ENCODE measurements around the gene PGLYRP3.
"Not testable (repeated sequence)": the region's sequence is repeated elsewhere in the genome, so short reads cannot be mapped to it uniquely, and the experiment has no call there.

The PGLYRP3 gene

GRCh38 chr1:153337980-153338853, 25.5 kb upstream of the PGLYRP3 start:
- H3K4me1 ChIP-seq (ENCODE audit: control insufficient read depth, insufficient read depth, low read length) = no peaks in the 10 kb centered on the region; the same call in 1 of the 2 replicates
- H3K36me3 ChIP-seq (ENCODE audit: control insufficient read depth, insufficient read depth, low read length) = no peaks in the 10 kb centered on the region
- no peak overlapping the region for H3K4me3 ChIP-seq (ENCODE audit: low read depth, low read length)
- no peaks in the 10 kb centered on the region for H3K9me3 ChIP-seq (ENCODE audit: control insufficient read depth, insufficient read depth, low read depth, low read length)
- H3K27me3 ChIP-seq (ENCODE audit: control insufficient read depth, insufficient read depth, low read length) = peaks cover 11% of the 10 kb centered on the region
- H3K27ac ChIP-seq (ENCODE audit: low read depth, low read length) = no peak overlapping the region
- H3K9ac ChIP-seq (ENCODE audit: low read length) = no peak overlapping the region

- Histone ChIP-seq H3K27ac (ENCODE audit: low read depth, low read length) (no peak overlapping the region), H3K9ac (ENCODE audit: low read length) (no peak overlapping the region), H3K4me1 (ENCODE audit: control insufficient read depth, insufficient read depth, low read length) (no peaks in the 10 kb centered on the region), H3K36me3 (ENCODE audit: control insufficient read depth, insufficient read depth, low read length) (no peaks in the 10 kb centered on the region), H3K9me3 (ENCODE audit: control insufficient read depth, insufficient read depth, low read depth, low read length) (no peaks in the 10 kb centered on the region), H3K4me3 (ENCODE audit: low read depth, low read length) (no peak overlapping the region), H3K27me3 (ENCODE audit: control insufficient read depth, insufficient read depth, low read length) (peaks cover 11% of the 10 kb centered on the region)
Observed at GRCh38 chr1:153336650-153337049, 23.9 kb upstream of the PGLYRP3 start.

GRCh38 chr1:153333902-153334301, 21.1 kb upstream of the PGLYRP3 start:
- Histone ChIP-seq H3K9ac (ENCODE audit: low read length) (no peak overlapping the region), H3K36me3 (ENCODE audit: control insufficient read depth, insufficient read depth, low read length) (no peaks in the 10 kb centered on the region), H3K27ac (ENCODE audit: low read depth, low read length) (no peak overlapping the region), H3K9me3 (ENCODE audit: control insufficient read depth, insufficient read depth, low read depth, low read length) (peaks cover 3% of the 10 kb centered on the region; the same call in 1 of the 2 replicates), H3K4me1 (ENCODE audit: control insufficient read depth, insufficient read depth, low read length) (no peaks in the 10 kb centered on the region), H3K4me3 (ENCODE audit: low read depth, low read length) (no peak overlapping the region), H3K27me3 (ENCODE audit: control insufficient read depth, insufficient read depth, low read length) (peaks cover 5% of the 10 kb centered on the region; the same call in 1 of the 2 replicates)

- peaks cover 46% of the 10 kb centered on the region for H3K9me3 ChIP-seq (ENCODE audit: control insufficient read depth, insufficient read depth, low read depth, low read length)
- no peaks in the 10 kb centered on the region for H3K27me3 ChIP-seq (ENCODE audit: control insufficient read depth, insufficient read depth, low read length)
Observed at GRCh38 chr1:153324912-153325311, 12.2 kb upstream of the PGLYRP3 start.

GRCh38 chr1:153322568-153322967, 9.8 kb upstream of the PGLYRP3 start:
- H3K4me1 ChIP-seq (ENCODE audit: control insufficient read depth, insufficient read depth, low read length) = no peaks in the 10 kb centered on the region; the same call in 1 of the 2 replicates
- H3K27me3 ChIP-seq (ENCODE audit: control insufficient read depth, insufficient read depth, low read length) = no peaks in the 10 kb centered on the region
- no peak overlapping the region for H3K9ac ChIP-seq (ENCODE audit: low read length)
- H3K9me3 ChIP-seq (ENCODE audit: control insufficient read depth, insufficient read depth, low read depth, low read length) = peaks cover 39% of the 10 kb centered on the region
- no peaks in the 10 kb centered on the region for H3K36me3 ChIP-seq (ENCODE audit: control insufficient read depth, insufficient read depth, low read length)
- H3K4me3 ChIP-seq (ENCODE audit: low read depth, low read length) = no peak overlapping the region
- no peak overlapping the region for H3K27ac ChIP-seq (ENCODE audit: low read depth, low read length)

More at GRCh38 chr1:153324912-153325311, 12.2 kb upstream of the PGLYRP3 start:
- H3K27ac ChIP-seq (ENCODE audit: low read depth, low read length) = no peak overlapping the region
- H3K36me3 ChIP-seq (ENCODE audit: control insufficient read depth, insufficient read depth, low read length) = no peaks in the 10 kb centered on the region
- no peak overlapping the region for H3K4me3 ChIP-seq (ENCODE audit: low read depth, low read length)
- H3K4me1 ChIP-seq (ENCODE audit: control insufficient read depth, insufficient read depth, low read length) = no peaks in the 10 kb centered on the region; the same call in 1 of the 2 replicates
- H3K9ac ChIP-seq (ENCODE audit: low read length) = no peak overlapping the region

- H3K36me3 ChIP-seq (ENCODE audit: control insufficient read depth, insufficient read depth, low read length); H3K4me3 ChIP-seq (ENCODE audit: low read depth, low read length); H3K27ac ChIP-seq (ENCODE audit: low read depth, low read length); H3K9ac ChIP-seq (ENCODE audit: low read length); H3K27me3 ChIP-seq (ENCODE audit: control insufficient read depth, insufficient read depth, low read length); H3K4me1 ChIP-seq (ENCODE audit: control insufficient read depth, insufficient read depth, low read length): not testable (repeated sequence)
- H3K9me3 ChIP-seq (ENCODE audit: control insufficient read depth, insufficient read depth, low read depth, low read length) = peaks cover 20% of the 10 kb centered on the region
Observed at GRCh38 chr1:153318145-153318544, 5.4 kb upstream of the PGLYRP3 start.

- not testable (repeated sequence) for H3K9me3 ChIP-seq (ENCODE audit: control insufficient read depth, insufficient read depth, low read depth, low read length)
Observed at GRCh38 chr1:153316013-153316412, 3.3 kb upstream of the PGLYRP3 start.

GRCh38 chr1:153314388-153314787, 1.6 kb upstream of the PGLYRP3 start:
- not testable (repeated sequence) for H3K27ac ChIP-seq (ENCODE audit: low read depth, low read length); H3K4me3 ChIP-seq (ENCODE audit: low read depth, low read length); H3K9ac ChIP-seq (ENCODE audit: low read length); H3K4me1 ChIP-seq (ENCODE audit: control insufficient read depth, insufficient read depth, low read length); H3K27me3 ChIP-seq (ENCODE audit: control insufficient read depth, insufficient read depth, low read length); H3K36me3 ChIP-seq (ENCODE audit: control insufficient read depth, insufficient read depth, low read length); H3K9me3 ChIP-seq (ENCODE audit: control insufficient read depth, insufficient read depth, low read depth, low read length)

More at GRCh38 chr1:153316013-153316412, 3.3 kb upstream of the PGLYRP3 start:
- H3K27me3 ChIP-seq (ENCODE audit: control insufficient read depth, insufficient read depth, low read length); H3K36me3 ChIP-seq (ENCODE audit: control insufficient read depth, insufficient read depth, low read length); H3K4me3 ChIP-seq (ENCODE audit: low read depth, low read length); H3K9ac ChIP-seq (ENCODE audit: low read length); H3K27ac ChIP-seq (ENCODE audit: low read depth, low read length); H3K4me1 ChIP-seq (ENCODE audit: control insufficient read depth, insufficient read depth, low read length): not testable (repeated sequence)

- no peaks in the 10 kb centered on the region for H3K9me3 ChIP-seq (ENCODE audit: control insufficient read depth, insufficient read depth, low read depth, low read length)
- H3K4me3 ChIP-seq (ENCODE audit: low read depth, low read length) = no peak overlapping the region
- H3K27me3 ChIP-seq (ENCODE audit: control insufficient read depth, insufficient read depth, low read length) = no peaks in the 10 kb centered on the region
- no peak overlapping the region for H3K27ac ChIP-seq (ENCODE audit: low read depth, low read length)
- H3K4me1 ChIP-seq (ENCODE audit: control insufficient read depth, insufficient read depth, low read length) = no peaks in the 10 kb centered on the region
- H3K36me3 ChIP-seq (ENCODE audit: control insufficient read depth, insufficient read depth, low read length) = no peaks in the 10 kb centered on the region
- H3K9ac ChIP-seq (ENCODE audit: low read length) = no peak overlapping the region
Observed at GRCh38 chr1:153313288-153313687, 536 bp upstream of the PGLYRP3 start.

- no peak overlapping the region for H3K27ac ChIP-seq (ENCODE audit: low read depth, low read length)
Observed at GRCh38 chr1:153310526-153310925, 2.2 kb downstream of the PGLYRP3 start.

GRCh38 chr1:153309441-153309840, 3.3 kb downstream of the PGLYRP3 start:
- Histone ChIP-seq H3K27ac (ENCODE audit: low read depth, low read length) (no peak overlapping the region), H3K9me3 (ENCODE audit: control insufficient read depth, insufficient read depth, low read depth, low read length) (no peaks in the 10 kb centered on the region), H3K4me3 (ENCODE audit: low read depth, low read length) (no peak overlapping the region), H3K36me3 (ENCODE audit: control insufficient read depth, insufficient read depth, low read length) (no peaks in the 10 kb centered on the region), H3K4me1 (ENCODE audit: control insufficient read depth, insufficient read depth, low read length) (no peaks in the 10 kb centered on the region; the same call in 1 of the 2 replicates), H3K27me3 (ENCODE audit: control insufficient read depth, insufficient read depth, low read length) (peaks cover 5% of the 10 kb centered on the region; the same call in 1 of the 2 replicates), H3K9ac (ENCODE audit: low read length) (no peak overlapping the region)

More at GRCh38 chr1:153310526-153310925, 2.2 kb downstream of the PGLYRP3 start:
- no peak overlapping the region for H3K9ac ChIP-seq (ENCODE audit: low read length)
- H3K4me3 ChIP-seq (ENCODE audit: low read depth, low read length) = no peak overlapping the region
- no peaks in the 10 kb centered on the region for H3K27me3 ChIP-seq (ENCODE audit: control insufficient read depth, insufficient read depth, low read length)
- H3K4me1 ChIP-seq (ENCODE audit: control insufficient read depth, insufficient read depth, low read length) = no peaks in the 10 kb centered on the region; the same call in 1 of the 2 replicates
- H3K9me3 ChIP-seq (ENCODE audit: control insufficient read depth, insufficient read depth, low read depth, low read length) = no peaks in the 10 kb centered on the region
- H3K36me3 ChIP-seq (ENCODE audit: control insufficient read depth, insufficient read depth, low read length) = no peaks in the 10 kb centered on the region

Measured in HUES6 (cell line).